Spleen (tissue), 11 donors: ENCODE data around the gene SAFB. TPM values are rescaled to one million over a fixed set of nuclear protein-coding genes. Genes with fewer than 3 reads are reported as not detected.

ENCODE experiments used
- DNase-seq: peaks from one replicate; pipeline ENCODE4 v3.0.0-alpha.2; 2020
- H3K27ac ChIP-seq, 8 donors: fragments of 200-600 bp; sonication (generic) in 7 of 8; 1 replicate in 4 of 8; 2 replicates in 4 of 8; pipeline versions ENCODE4 v1.5.0 to v1.8.0; 2016 to 2021; ENCODE audit warnings: inconsistent platforms in 4 of 8, mild to moderate bottlenecking in 4 of 8, moderate library complexity in 1 of 8
- H3K27me3 ChIP-seq, 7 donors: fragments of 200-600 bp; sonication (generic) in 6 of 7; replicated peaks in 1 of 7; 1 replicate in 4 of 7; 2 replicates in 3 of 7; pipeline versions ENCODE4 v1.5.0 to v1.8.0; 2016 to 2021; ENCODE audit warnings: inconsistent platforms in 3 of 7, mild to moderate bottlenecking in 1 of 7
- H3K36me3 ChIP-seq, 6 donors: fragments of 200-600 bp; sonication (generic) in 5 of 6; 1 replicate in 4 of 6; 2 replicates in 2 of 6; pipeline versions ENCODE4 v1.5.0 to v1.8.0; 2016 to 2021; ENCODE audit warnings: inconsistent platforms in 2 of 6
- H3K4me1 ChIP-seq, 6 donors: fragments of 200-600 bp; sonication (generic) in 5 of 6; 1 replicate in 3 of 6; 2 replicates in 3 of 6; pipeline versions ENCODE4 v1.5.0 to v1.8.0; 2016 to 2021; ENCODE audit warnings: inconsistent platforms in 3 of 6
- H3K4me3 ChIP-seq, 8 donors: fragments of 200-600 bp; sonication (generic) in 7 of 8; 1 replicate in 4 of 8; 2 replicates in 4 of 8; pipeline versions ENCODE4 v1.5.0 to v1.8.0; 2016 to 2021; ENCODE audit warnings: inconsistent platforms in 4 of 8, mild to moderate bottlenecking in 4 of 8, moderate library complexity in 2 of 8
- H3K9me3 ChIP-seq, 8 donors: fragments of 200-600 bp; sonication (generic) in 7 of 8; 1 replicate in 4 of 8; 2 replicates in 4 of 8; pipeline versions ENCODE4 v1.5.0 to v1.8.0; 2016 to 2021; ENCODE audit warnings: inconsistent platforms in 4 of 8
- CTCF ChIP-seq, 11 experiments: fragments of 200-600 bp in 7 of 11; fragments of 450-650 bp in 4 of 11; sonication (generic) in 4 of 11; IDR thresholded peaks in 8 of 11; conservative IDR thresholded peaks in 3 of 11; 1 replicate in 7 of 11; 2 replicates in 4 of 11; pipeline versions ENCODE4 v1.4.0 to v1.8.0; 2016 to 2021; ENCODE audit warnings: antibody characterized with exemption in 11 of 11, inconsistent platforms in 4 of 11, mild to moderate bottlenecking in 1 of 11
- POLR2A ChIP-seq, 3 donors: fragments of 450-650 bp; IDR thresholded peaks; one replicate each; pipeline ENCODE4 v1.5.1; 2017; ENCODE audit warnings: antibody characterized with exemption in 3 of 3, mild to moderate bottlenecking in 1 of 3
- POLR2AphosphoS5 ChIP-seq, 3 donors: sonication (generic); formaldehyde crosslinking; IDR thresholded peaks; one replicate each; pipeline ENCODE4 v1.5.1; 2017; ENCODE audit warnings: antibody characterized with exemption in 3 of 3
- WGBS, 5 donors: extraction: QIAGEN DNeasy Blood & Tissue Kit in 3 of 5; methylation state at CpG; one replicate each; pipeline versions ENCODE4 v1.1.5 to v1.1.7; 2013 to 2018; 5-methylcytosine and 5-hydroxymethylcytosine counted together
- intact Hi-C: fragments of 100-400 bp; cut with DNase I; formaldehyde crosslinking; loops from one replicate; pipeline ENCODE4 v1.15.0; 2023; ENCODE audit warnings: low total_unique reads
- polyA plus RNA-seq, 3 donors: library from polyadenylated mRNA; stranded (reverse); fragments of 200-250 nt; gene quantifications; one replicate each; pipeline ENCODE4 v1.2.1, GENCODE V29; 2013
- total RNA-seq, 7 donors: library from RNA; depleted of rRNA in 3 of 7; stranded (reverse); fragments of >200 nt in 3 of 7; fragmentation: NEBNext Ultra II Directional in 4 of 7; extraction: Animal tissue kit (Norgen Biotek cat#: 25700) in 4 of 7; gene quantifications; one replicate each; pipeline versions ENCODE4 v1.1.0 to v1.2.1, GENCODE V29; 2016 to 2021
- donor health status: healthy with polysubstance abuse.
- donor health status: DM: no; HTN: no; CAD: no; lungs with moderate emphysema.
- donor health status: DM: no; HTN: no; CAD: no.
- donor health status: Bipolar disorder and iron deficiency.
- donor health status: healthy.
- donor health status: DM: no; HTN: no; CAD: no.
- donor health status: DM: yes; HTN: yes; CAD: no.

The SAFB gene
- total and polyA plus RNA-seq, 10 donors, result 41.7 to 161 (median 99.2) TPM

DNA sequence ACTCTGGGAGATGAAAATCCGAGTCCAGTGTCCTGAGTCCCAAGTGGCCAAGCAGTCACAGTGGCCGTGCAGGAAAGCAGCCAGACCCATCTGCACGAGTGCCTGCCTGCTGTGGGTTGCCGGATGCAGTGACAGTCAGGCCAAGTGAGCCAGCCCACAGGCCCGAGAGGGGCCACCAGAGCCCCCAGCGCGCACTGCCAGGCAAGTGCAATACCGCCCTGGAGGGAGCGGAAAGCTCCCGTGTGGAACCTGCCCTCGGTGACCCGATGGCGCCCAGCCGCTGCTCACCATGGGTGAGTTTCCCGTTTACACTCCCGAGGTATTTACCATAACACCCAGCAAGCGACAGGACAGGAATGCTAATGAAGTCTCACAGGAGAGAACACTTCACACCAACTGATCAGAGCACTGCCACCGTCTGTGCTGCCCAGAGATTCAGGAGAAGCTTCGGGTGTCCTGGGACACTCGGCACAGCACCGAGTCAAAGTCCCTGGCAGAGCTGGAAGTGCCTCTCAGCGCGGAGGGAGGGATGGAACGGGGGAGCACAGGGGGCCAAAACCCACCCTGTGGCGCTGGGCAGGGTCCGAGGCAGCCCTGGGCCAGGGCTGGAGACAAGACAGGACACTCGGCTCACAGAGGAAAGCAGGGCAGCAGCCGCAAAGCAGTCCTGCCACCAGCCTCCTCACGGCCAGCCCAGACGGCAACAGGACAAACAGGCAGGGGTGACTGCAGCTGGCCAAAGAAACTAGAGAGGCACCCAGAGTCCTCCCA, 33.8 kb upstream of the SAFB start:
- intact Hi-C loops, result no loop called here
- Histone ChIP-seq H3K9me3 (no peaks in the 10 kb centered on the region), H3K4me1 (peaks cover 6 to 24% (median 13%) of the 10 kb centered on the region in 6 donors), H3K4me3 (no peak overlapping the region), H3K36me3 (peaks cover 14 to 98% (median 79%) of the 10 kb centered on the region in 6 donors), H3K27ac (no peak overlapping the region), H3K27me3 (no peaks in the 10 kb centered on the region)
- peak; percentile 64 for DNase-seq
- WGBS, 5 donors, result 87 to 93% (median 88%) methylated on average over 16 to 30 of the region's 30 CpGs
- no peak for TF ChIP-seq CTCF (IDR thresholded peaks at IDR 0.05 in 8 of 11, conservative IDR thresholded peaks at IDR 0.05 in 3 of 11)
- TF ChIP-seq POLR2A (IDR thresholded peaks at IDR 0.05), result no peak
- TF ChIP-seq POLR2AphosphoS5 (IDR thresholded peaks at IDR 0.05), result peak in 1 of 3 donors; percentile 51

DNA sequence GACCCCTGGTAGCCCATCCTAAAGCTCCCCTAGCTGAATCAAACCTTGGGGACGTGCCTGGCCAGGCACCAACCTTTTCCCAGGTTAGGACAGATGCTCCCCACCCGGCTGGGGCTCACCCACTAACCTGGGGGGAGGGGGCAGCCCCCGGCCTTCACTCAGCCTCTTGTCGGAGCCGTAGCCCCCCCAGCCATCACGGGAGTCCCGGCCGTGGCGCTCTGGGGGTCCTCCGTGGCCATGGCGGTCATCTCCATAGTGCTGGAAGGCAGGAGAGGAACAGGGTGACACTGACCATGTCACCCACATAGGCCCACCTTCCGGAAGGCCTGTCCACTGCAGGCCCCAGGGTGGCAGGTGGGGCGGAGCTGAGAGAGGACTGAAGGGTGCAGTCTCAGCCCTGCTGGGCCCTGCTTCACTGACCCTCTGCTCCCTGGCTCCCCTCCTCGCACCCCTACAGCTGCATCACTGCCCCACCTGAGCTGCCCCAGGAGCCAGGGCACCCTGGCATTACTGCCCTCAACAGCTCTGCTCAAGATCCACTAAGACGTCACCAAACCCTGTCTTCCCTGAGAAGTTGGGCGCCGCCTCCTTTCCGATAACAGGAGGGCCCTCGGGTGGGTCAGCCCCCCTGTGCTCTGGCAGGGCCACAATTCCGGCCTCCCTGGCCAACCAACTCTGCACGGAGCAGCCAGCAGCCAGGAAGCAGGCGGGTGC, 32.6 kb upstream of the SAFB start:
- TF ChIP-seq POLR2AphosphoS5 (IDR thresholded peaks at IDR 0.05), result peak in 2 of 3 donors; percentile 0 to 37
- TF ChIP-seq POLR2A (IDR thresholded peaks at IDR 0.05), result no peak
- TF ChIP-seq CTCF (IDR thresholded peaks at IDR 0.05 in 8 of 11, conservative IDR thresholded peaks at IDR 0.05 in 3 of 11), result no peak

DNA sequence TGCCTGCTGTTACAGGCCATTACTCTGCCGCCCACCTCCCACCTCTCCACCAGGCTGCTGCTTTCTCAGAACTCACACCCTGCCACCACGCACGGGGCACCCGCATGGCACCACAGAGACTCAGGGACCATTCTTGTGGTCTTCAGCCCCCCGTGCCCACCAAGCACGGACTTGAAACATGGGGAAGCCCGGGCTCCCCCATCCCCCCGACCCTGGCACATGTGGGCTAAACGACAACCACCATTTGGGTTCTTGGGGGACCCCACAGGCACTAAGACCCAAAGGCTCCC, 32.1 kb upstream of the SAFB start:
- intact Hi-C loops, result no loop called here

More for the DNA sequence above, 32.6 kb upstream of the SAFB start:
- H3K36me3 ChIP-seq, result peaks cover 14 to 100% (median 92%) of the 10 kb centered on the region in 6 donors
- 92 to 98% (median 94%) methylated on average over 18 to 22 of the region's 22 CpGs for WGBS, 5 donors
- no peak overlapping the region for H3K4me3 ChIP-seq
- H3K9me3 ChIP-seq, result no peaks in the 10 kb centered on the region
- H3K4me1 ChIP-seq, result peaks cover 6 to 22% (median 11%) of the 10 kb centered on the region in 6 donors
- H3K27ac ChIP-seq, result no peak overlapping the region
- no peaks in the 10 kb centered on the region for H3K27me3 ChIP-seq
- DNase-seq, result peak; percentile 44
- intact Hi-C loops, result no loop called here

More for the DNA sequence above, 32.1 kb upstream of the SAFB start:
- TF ChIP-seq POLR2AphosphoS5 (IDR thresholded peaks at IDR 0.05) (peak in 1 of 3 donors; percentile 5), CTCF (IDR thresholded peaks at IDR 0.05 in 8 of 11, conservative IDR thresholded peaks at IDR 0.05 in 3 of 11) (no peak)
- Histone ChIP-seq H3K27ac (no peak overlapping the region), H3K27me3 (no peaks in the 10 kb centered on the region), H3K4me1 (peaks cover under 1 to 17% (median 7%) of the 10 kb centered on the region in 6 donors), H3K9me3 (no peaks in the 10 kb centered on the region), H3K4me3 (no peak overlapping the region), H3K36me3 (peaks cover 14 to 100% (median 97%) of the 10 kb centered on the region in 6 donors)
- WGBS, 5 donors, result 92 to 97% (median 94%) methylated on average over 5 to 9 of the region's 9 CpGs
- no peak for DNase-seq
